HCT116 (cell line): ENCODE measurements around the gene IGSF11. TPM values are rescaled to one million over a fixed set of nuclear protein-coding genes. Genes with fewer than 3 reads are reported as not detected.

Experiments used
- ATAC-seq: fragments of 200-7000 bp; cut with Tn5 transposase; 2 replicates; pipeline ENCODE4 v1.9.1; 2020; ENCODE audit warnings: mild to moderate bottlenecking, moderate library complexity
- BruUV-seq: library from RNA; stranded (reverse); fragments of 400-500 nt; replicated peaks from 2 replicates; lab custom pipeline; 2021; lab: Mats Ljungman, UMichigan
- CTCF ChIA-PET: fragments of 300-600 bp; sonication (Branson Sonifier 250); formaldehyde crosslinking; loops from one replicate; lab custom pipeline; 2021; ENCODE audit warnings: antibody characterized with exemption; lab: Charles Lee
- POLR2A ChIA-PET: fragments of 300-600, 350-600 bp; sonication (Branson Sonifier 250); formaldehyde crosslinking; loops from one replicate; lab custom pipeline; 2021; ENCODE audit warnings: antibody characterized with exemption; lab: Charles Lee
- RAD21 ChIA-PET, 2 experiments: fragments of 300-600 bp; sonication (Branson Sonifier 250); formaldehyde crosslinking; loops; one replicate each; lab custom pipeline; 2023; ENCODE audit warnings: low total read pairs in 2 of 2; ENCODE audit not compliant: uncharacterized antibody in 2 of 2, unreplicated experiment in 2 of 2, low non-redundant PET in 1 of 2; lab: Charles Lee
- DNase-seq: peaks from one replicate; pipeline ENCODE4 v3.0.0-alpha.2; 2010; ENCODE audit warnings: low read depth, low spot score
- H2AFZ ChIP-seq: fragments of 200-600 bp; shearing (Covaris generic), sonication (generic); 2 replicates; pipeline ENCODE4 v1.6.1; 2017; ENCODE audit warnings: low read depth, mixed run types, mixed read lengths, antibody characterized with exemption, low read length; ENCODE audit not compliant: poor library complexity, severe bottlenecking
- H3K27ac ChIP-seq: 2 replicates; pipeline ENCODE4 v1.5.1; 2012; ENCODE audit warnings: low read depth, low read length
- H3K27me3 ChIP-seq: fragments of 200-600 bp; sonication (generic); 2 replicates; pipeline ENCODE4 v1.6.1; 2016; ENCODE audit warnings: mixed run types, low read length, mixed read lengths; ENCODE audit not compliant: insufficient read depth
- H3K36me3 ChIP-seq, 2 experiments: fragments of 200-500 bp in 1 of 2; fragments of 200-600 bp in 1 of 2; sonication (Bioruptor generic) in 1 of 2; sonication (generic) in 1 of 2; 2 replicates each; pipeline versions ENCODE4 v1.5.1 to v1.6.1; 2014 to 2016; ENCODE audit warnings: low read length in 2 of 2, inconsistent platforms in 1 of 2, mixed read lengths in 1 of 2, mixed run types in 1 of 2; ENCODE audit not compliant: insufficient read depth in 2 of 2, control insufficient read depth in 1 of 2
- H3K4me1 ChIP-seq, 2 experiments: fragments of 200-600 bp in 1 of 2; sonication (generic) in 1 of 2; 2 replicates each; pipeline versions ENCODE4 v1.5.1 to v1.6.1; 2012 to 2017; ENCODE audit warnings: low read length in 2 of 2, inconsistent platforms in 1 of 2, mild to moderate bottlenecking in 1 of 2, mixed read lengths in 1 of 2, mixed run types in 1 of 2, moderate library complexity in 1 of 2; ENCODE audit not compliant: insufficient read depth in 2 of 2, control insufficient read depth in 1 of 2
- H3K4me2 ChIP-seq: fragments of 200-600 bp; sonication (generic); 2 replicates; pipeline ENCODE4 v1.6.1; 2017; ENCODE audit warnings: mixed run types, low read length, mixed read lengths
- H3K4me3 ChIP-seq, 2 experiments: fragments of 200-600 bp in 1 of 2; sonication (generic) in 1 of 2; replicated peaks in 1 of 2; 2 replicates each; pipeline ENCODE4 v1.5.1; 2011 to 2016; ENCODE audit warnings: low read length in 2 of 2, control low read depth in 1 of 2, low read depth in 1 of 2, mild to moderate bottlenecking in 1 of 2, mixed read lengths in 1 of 2, mixed run types in 1 of 2
- H3K79me2 ChIP-seq: fragments of 200-600 bp; sonication (generic); 2 replicates; pipeline ENCODE4 v1.6.1; 2017; ENCODE audit warnings: mild to moderate bottlenecking, mixed run types, low read length, moderate library complexity, mixed read lengths; ENCODE audit not compliant: insufficient read depth
- H3K9ac ChIP-seq: fragments of 200-600 bp; sonication (generic); 2 replicates; pipeline ENCODE4 v1.6.1; 2016; ENCODE audit warnings: low read length, mixed read lengths
- H3K9me2 ChIP-seq: fragments of 200-600 bp; sonication (generic), shearing (Covaris generic); 2 replicates; pipeline ENCODE4 v1.6.1; 2017; ENCODE audit warnings: mixed run types, mild to moderate bottlenecking, moderate library complexity; ENCODE audit not compliant: insufficient read depth
- H3K9me3 ChIP-seq, 2 experiments: fragments of 200-500 bp in 1 of 2; fragments of 200-600 bp in 1 of 2; sonication (Bioruptor generic) in 1 of 2; sonication (generic) in 1 of 2; 2 replicates each; pipeline ENCODE4 v1.6.1; 2014 to 2017; ENCODE audit warnings: low read length in 2 of 2, mixed read lengths in 2 of 2, inconsistent platforms in 1 of 2, low read depth in 1 of 2, mild to moderate bottlenecking in 1 of 2, mixed run types in 1 of 2, moderate library complexity in 1 of 2; ENCODE audit not compliant: control insufficient read depth in 1 of 2, insufficient read depth in 1 of 2
- H4K20me1 ChIP-seq: fragments of 200-600 bp; sonication (generic), shearing (Covaris generic); 2 replicates; pipeline ENCODE4 v1.6.1; 2017; ENCODE audit warnings: mixed run types, mild to moderate bottlenecking, moderate library complexity; ENCODE audit not compliant: insufficient read depth
- ATF3 ChIP-seq: IDR thresholded peaks from 2 replicates; pipeline ENCODE4 v1.6.1; 2012
- CBX3 ChIP-seq: IDR thresholded peaks from 2 replicates; pipeline ENCODE4 v1.6.1; 2012; ENCODE audit warnings: low read depth
- CEBPB ChIP-seq: IDR thresholded peaks from 2 replicates; pipeline ENCODE4 v1.6.1; 2012; ENCODE audit warnings: low read depth
- CTCF ChIP-seq, 3 experiments: fragments of 200-600 bp in 1 of 3; sonication (generic) in 1 of 3; IDR thresholded peaks in 2 of 3; conservative IDR thresholded peaks in 1 of 3; 2 replicates each; pipeline ENCODE4 v1.5.1; 2012 to 2017; ENCODE audit warnings: low read depth in 2 of 3, low read length in 2 of 3, antibody characterized with exemption in 1 of 3, borderline replicate concordance in 1 of 3, control low read depth in 1 of 3, mild to moderate bottlenecking in 1 of 3, mixed read lengths in 1 of 3, mixed run types in 1 of 3, moderate library complexity in 1 of 3; ENCODE audit not compliant: insufficient read depth in 1 of 3
- EGR1 ChIP-seq: IDR thresholded peaks from 2 replicates; pipeline ENCODE4 v1.6.1; 2012; ENCODE audit warnings: low read depth
- ELF1 ChIP-seq: IDR thresholded peaks from 2 replicates; pipeline ENCODE4 v1.6.1; 2012; ENCODE audit warnings: low read depth, borderline replicate concordance
- EZH2 ChIP-seq: fragments of 200-600 bp; sonication (generic); IDR thresholded peaks from 2 replicates; pipeline ENCODE4 v1.6.1; 2017; ENCODE audit warnings: antibody characterized with exemption, mixed run types
- EZH2phosphoT487 ChIP-seq: fragments of 200-600 bp; IDR thresholded peaks from 2 replicates; pipeline ENCODE4 v1.6.1; 2018; ENCODE audit warnings: antibody characterized with exemption, borderline replicate concordance
- JUND ChIP-seq: IDR thresholded peaks from 2 replicates; pipeline ENCODE4 v1.6.1; 2012
- POLR2A ChIP-seq: IDR thresholded peaks from 2 replicates; pipeline ENCODE4 v1.7.0; 2011; ENCODE audit warnings: borderline replicate concordance; ENCODE audit not compliant: insufficient read depth, insufficient read length; ENCODE audit errors: extremely low read depth
- POLR2AphosphoS5 ChIP-seq: IDR thresholded peaks from 2 replicates; pipeline ENCODE4 v1.6.1; 2011; ENCODE audit warnings: mild to moderate bottlenecking, low read depth, low read length, moderate library complexity
- REST ChIP-seq: IDR thresholded peaks from 2 replicates; pipeline ENCODE4 v1.6.1; 2012; ENCODE audit warnings: low read depth
- SIN3A ChIP-seq: IDR thresholded peaks from 2 replicates; pipeline ENCODE4 v1.6.1; 2012; ENCODE audit warnings: low read depth
- SP1 ChIP-seq: IDR thresholded peaks from 2 replicates; pipeline ENCODE4 v1.6.1; 2012; ENCODE audit warnings: low read depth
- SRF ChIP-seq: IDR thresholded peaks from 2 replicates; pipeline ENCODE4 v1.6.1; 2012; ENCODE audit warnings: low read depth
- TCF7L2 ChIP-seq: IDR thresholded peaks from 2 replicates; pipeline ENCODE4 v1.7.0; 2011; ENCODE audit warnings: borderline replicate concordance, inconsistent platforms; ENCODE audit not compliant: insufficient read depth, insufficient read length; ENCODE audit errors: extremely low read depth
- YY1 ChIP-seq: IDR thresholded peaks from 2 replicates; pipeline ENCODE4 v1.6.1; 2011; ENCODE audit warnings: low read length, low read depth, moderate library complexity, mild to moderate bottlenecking; ENCODE audit not compliant: insufficient replicate concordance; ENCODE audit errors: extremely low read depth
- ZFX ChIP-seq: fragments of 450-650 bp; IDR thresholded peaks from 2 replicates; pipeline ENCODE4 v1.6.1; 2017
- ZNF274 ChIP-seq: fragments of 200-500 bp; sonication (Bioruptor generic); IDR thresholded peaks from 2 replicates; pipeline ENCODE4 v1.6.1; 2014; ENCODE audit warnings: mild to moderate bottlenecking, low read depth, low read length, inconsistent platforms
- intact Hi-C: fragments of 100-400 bp; cut with micrococcal nuclease; formaldehyde crosslinking; loops from 2 replicates; pipeline ENCODE4 v1.10.0; 2022
- total RNA-seq: library from RNA; stranded (reverse); gene quantifications from one replicate; pipeline ENCODE4 v1.2.1, GENCODE V29; 2021; ENCODE audit not compliant: unreplicated experiment
- TF ChIP-seq, protein P1 (sequence below): IDR thresholded peaks from 2 replicates; pipeline ENCODE4 v1.6.1; 2012

IGSF11 gene
- total RNA-seq, 1 experiment from 2014 or later: not detected

- Histone ChIP-seq H3K4me3 (no peak overlapping the region), H3K9me3 (no peaks in the 10 kb centered on the region), H3K27ac (no peak overlapping the region), H3K79me2 (no peaks in the 10 kb centered on the region), H3K4me2 (no peak overlapping the region), H3K9me2 (no peaks in the 10 kb centered on the region), H3K4me1 (no peaks in the 10 kb centered on the region), H4K20me1 (no peaks in the 10 kb centered on the region), H3K9ac (no peak overlapping the region), H3K27me3 (peaks cover 83% of the 10 kb centered on the region), H3K36me3 (no peaks in the 10 kb centered on the region), H2AFZ (no peak overlapping the region)
- intact Hi-C loops: no loop called here
- ChIA-PET CTCF (no interaction called here), RAD21 (no interaction called here), POLR2A (no interaction called here)
- no peak for ATAC-seq
- no peak for DNase-seq
- TF ChIP-seq CEBPB (no peak), SP1 (no peak), SIN3A (no peak), POLR2A (no peak), POLR2AphosphoS5 (no peak), REST (no peak), SRF (no peak), JUND (no peak), ZFX (no peak), EZH2 (no peak), CTCF (IDR thresholded peaks at IDR 0.05 in 2 of 3, conservative IDR thresholded peaks at IDR 0.05 in 1 of 3; ENCODE audit: borderline replicate concordance in 1 of 3, insufficient read depth in 1 of 3, low read depth in 2 of 3, low read length in 2 of 3) (no peak), YY1 (no peak), ZNF274 (no peak), EGR1 (no peak), ATF3 (no peak), TCF7L2 (no peak), CBX3 (no peak), EZH2phosphoT487 (no peak), ELF1 (no peak)
- TF ChIP-seq, protein P1, sequence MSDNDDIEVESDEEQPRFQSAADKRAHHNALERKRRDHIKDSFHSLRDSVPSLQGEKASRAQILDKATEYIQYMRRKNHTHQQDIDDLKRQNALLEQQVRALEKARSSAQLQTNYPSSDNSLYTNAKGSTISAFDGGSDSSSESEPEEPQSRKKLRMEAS: no peak
- no TSS peak for BruUV-seq
These were observed 61.6 kb downstream of the IGSF11 start for GRCh38 chr3:118973050-118973449.
